H9 (cell line): ENCODE results near the gene PRR33. TPM values are rescaled to one million over a fixed set of nuclear protein-coding genes. Genes with fewer than 3 reads are reported as not detected.

Experiments used
- DNase-seq: peaks from one replicate; pipeline ENCODE4 v3.0.0-alpha.2; 2017
- H2AFZ ChIP-seq: one replicate; pipeline ENCODE4 v1.6.1; 2013; ENCODE audit warnings: mild to moderate bottlenecking, low read length, control low read depth, moderate library complexity
- H2AK5ac ChIP-seq: 2 replicates; pipeline ENCODE4 v1.6.1; 2013; ENCODE audit warnings: low read length, control low read depth, mixed read lengths; ENCODE audit not compliant: insufficient read length
- H2BK120ac ChIP-seq: one replicate; pipeline ENCODE4 v1.6.1; 2013; ENCODE audit warnings: low read depth, mild to moderate bottlenecking, low read length, control low read depth, inconsistent platforms; ENCODE audit not compliant: poor library complexity, severe bottlenecking
- H2BK12ac ChIP-seq: 2 replicates; pipeline ENCODE4 v1.6.1; 2013; ENCODE audit warnings: low read length, control low read depth, mixed read lengths, low read depth; ENCODE audit not compliant: insufficient read length
- H2BK15ac ChIP-seq: 2 replicates; pipeline ENCODE4 v1.6.1; 2013; ENCODE audit warnings: low read depth, low read length, control low read depth
- H2BK20ac ChIP-seq: one replicate; pipeline ENCODE4 v1.6.1; 2013; ENCODE audit warnings: low read depth, mild to moderate bottlenecking, low read length, control low read depth, inconsistent platforms; ENCODE audit not compliant: poor library complexity, severe bottlenecking
- H2BK5ac ChIP-seq: 2 replicates; pipeline ENCODE4 v1.6.1; 2013; ENCODE audit warnings: low read length, control low read depth, mixed read lengths; ENCODE audit not compliant: insufficient read length
- H3K14ac ChIP-seq: 2 replicates; pipeline ENCODE4 v1.6.1; 2013; ENCODE audit warnings: low read length, control low read depth; ENCODE audit not compliant: insufficient read depth
- H3K18ac ChIP-seq: 2 replicates; pipeline ENCODE4 v1.6.1; 2013; ENCODE audit warnings: low read depth, mild to moderate bottlenecking, mixed read lengths, low read length, control low read depth; ENCODE audit not compliant: insufficient read length
- H3K23ac ChIP-seq: 2 replicates; pipeline ENCODE4 v1.6.1; 2013; ENCODE audit warnings: low read length, control low read depth, mixed read lengths, low read depth; ENCODE audit not compliant: insufficient read length
- H3K23me2 ChIP-seq: 2 replicates; pipeline ENCODE4 v1.6.1; 2013; ENCODE audit warnings: low read depth, mild to moderate bottlenecking, mixed read lengths, low read length, control low read depth; ENCODE audit not compliant: insufficient read length, poor library complexity, severe bottlenecking
- H3K27ac ChIP-seq: 2 replicates; pipeline ENCODE4 v1.5.1; 2013; ENCODE audit warnings: low read length, control low read depth, mixed read lengths, low read depth; ENCODE audit not compliant: insufficient read length
- H3K27me3 ChIP-seq: 2 replicates; pipeline ENCODE4 v1.6.1; 2013; ENCODE audit warnings: low read length, control low read depth, inconsistent platforms; ENCODE audit not compliant: insufficient read depth
- H3K4ac ChIP-seq: 2 replicates; pipeline ENCODE4 v1.6.1; 2013; ENCODE audit warnings: low read depth, mild to moderate bottlenecking, control low read depth, inconsistent platforms, low read length, moderate library complexity
- H3K4me1 ChIP-seq: 2 replicates; pipeline ENCODE4 v1.6.1; 2013; ENCODE audit warnings: low read length, control low read depth, inconsistent platforms; ENCODE audit not compliant: insufficient read depth
- H3K4me2 ChIP-seq: 2 replicates; pipeline ENCODE4 v1.6.1; 2013; ENCODE audit warnings: low read length, control low read depth, mixed read lengths; ENCODE audit not compliant: insufficient read length, insufficient read depth
- H3K56ac ChIP-seq: 2 replicates; pipeline ENCODE4 v1.6.1; 2013; ENCODE audit warnings: low read depth, mild to moderate bottlenecking, mixed read lengths, low read length, control low read depth; ENCODE audit not compliant: insufficient read length
- H3K79me1 ChIP-seq: 2 replicates; pipeline ENCODE4 v1.6.1; 2013; ENCODE audit warnings: low read depth, mild to moderate bottlenecking, moderate library complexity, low read length, control low read depth, inconsistent platforms; ENCODE audit not compliant: insufficient read depth, poor library complexity, severe bottlenecking
- H3K79me2 ChIP-seq: 2 replicates; pipeline ENCODE4 v1.6.1; 2013; ENCODE audit warnings: low read length, control low read depth, inconsistent platforms; ENCODE audit not compliant: insufficient read depth
- H3K9ac ChIP-seq: 2 replicates; pipeline ENCODE4 v1.6.1; 2013; ENCODE audit warnings: low read length, control low read depth, mixed read lengths; ENCODE audit not compliant: insufficient read length; ENCODE audit errors: extremely low read depth
- H3K9me3 ChIP-seq: one replicate; pipeline ENCODE4 v1.6.1; 2013; ENCODE audit warnings: low read depth, low read length, inconsistent platforms; ENCODE audit not compliant: control insufficient read depth
- H3T11ph ChIP-seq: one replicate; pipeline ENCODE4 v1.6.1; 2013; ENCODE audit warnings: mild to moderate bottlenecking, low read length, control low read depth, inconsistent platforms
- H4K20me1 ChIP-seq: one replicate; pipeline ENCODE4 v1.6.1; 2013; ENCODE audit not compliant: control insufficient read depth, insufficient read length, insufficient read depth
- H4K5ac ChIP-seq: 2 replicates; pipeline ENCODE4 v1.6.1; 2013; ENCODE audit warnings: low read depth, mild to moderate bottlenecking, mixed read lengths, low read length, control low read depth; ENCODE audit not compliant: insufficient read length
- H4K8ac ChIP-seq: replicated peaks from 2 replicates; pipeline ENCODE4 v1.6.1; 2013; ENCODE audit warnings: low read length, control low read depth, mixed read lengths, low read depth; ENCODE audit not compliant: insufficient read length
- H4K91ac ChIP-seq: 2 replicates; pipeline ENCODE4 v1.6.1; 2013; ENCODE audit warnings: low read depth, mild to moderate bottlenecking, moderate library complexity, mixed read lengths, low read length, control low read depth; ENCODE audit not compliant: insufficient read length
- H3K27ac Mint-ChIP-seq, 3 experiments: 2 replicates in 2 of 3; 3 replicates in 1 of 3; pipeline ENCODE4 v1.8.0; 2020 to 2021; ENCODE audit warnings: mixed read lengths in 3 of 3, mild to moderate bottlenecking in 1 of 3, moderate library complexity in 1 of 3
- H3K27me3 Mint-ChIP-seq: 2 replicates; pipeline ENCODE4 v1.8.0; 2021; ENCODE audit warnings: low read depth, mild to moderate bottlenecking, moderate library complexity, mixed read lengths
- H3K36me3 Mint-ChIP-seq, 3 experiments: 2 replicates in 2 of 3; 3 replicates in 1 of 3; pipeline ENCODE4 v1.8.0; 2020 to 2021; ENCODE audit warnings: low read depth in 3 of 3, mixed read lengths in 3 of 3; ENCODE audit not compliant: insufficient read depth in 1 of 3
- H3K4me1 Mint-ChIP-seq, 2 experiments: 2 replicates each; pipeline ENCODE4 v1.8.0; 2020; ENCODE audit warnings: mixed read lengths in 2 of 2
- H3K4me3 Mint-ChIP-seq, 2 experiments: 2 replicates in 1 of 2; 3 replicates in 1 of 2; pipeline ENCODE4 v1.8.0; 2020 to 2021; ENCODE audit warnings: mild to moderate bottlenecking in 2 of 2, mixed read lengths in 2 of 2, moderate library complexity in 1 of 2
- H3K9me3 Mint-ChIP-seq, 2 experiments: 2 replicates in 1 of 2; 3 replicates in 1 of 2; pipeline ENCODE4 v1.8.0; 2020; ENCODE audit warnings: mild to moderate bottlenecking in 2 of 2, mixed read lengths in 2 of 2, moderate library complexity in 1 of 2
- CTCF ChIP-seq: fragments of 200-600 bp; sonication (generic); conservative IDR thresholded peaks from 3 replicates; pipeline ENCODE4 v1.8.0; 2021; ENCODE audit warnings: antibody characterized with exemption, mild to moderate bottlenecking
- WGBS: extraction: QIAGEN DNeasy Blood & Tissue Kit; methylation state at CpG from one replicate; pipeline ENCODE4 v1.1.7; 2013; ENCODE audit warnings: missing lambda C conversion rate, low lambda C conversion rate, mixed read lengths; ENCODE audit not compliant: insufficient read length; ENCODE audit errors: extremely low coverage; 5-methylcytosine and 5-hydroxymethylcytosine counted together
- total RNA-seq: library from RNA; stranded (reverse); gene quantifications from 2 replicates; pipeline ENCODE4 v1.2.1, GENCODE V29; 2021

The PRR33 gene
- total RNA-seq, 1 experiment from 2014 or later = not detected

DNA sequence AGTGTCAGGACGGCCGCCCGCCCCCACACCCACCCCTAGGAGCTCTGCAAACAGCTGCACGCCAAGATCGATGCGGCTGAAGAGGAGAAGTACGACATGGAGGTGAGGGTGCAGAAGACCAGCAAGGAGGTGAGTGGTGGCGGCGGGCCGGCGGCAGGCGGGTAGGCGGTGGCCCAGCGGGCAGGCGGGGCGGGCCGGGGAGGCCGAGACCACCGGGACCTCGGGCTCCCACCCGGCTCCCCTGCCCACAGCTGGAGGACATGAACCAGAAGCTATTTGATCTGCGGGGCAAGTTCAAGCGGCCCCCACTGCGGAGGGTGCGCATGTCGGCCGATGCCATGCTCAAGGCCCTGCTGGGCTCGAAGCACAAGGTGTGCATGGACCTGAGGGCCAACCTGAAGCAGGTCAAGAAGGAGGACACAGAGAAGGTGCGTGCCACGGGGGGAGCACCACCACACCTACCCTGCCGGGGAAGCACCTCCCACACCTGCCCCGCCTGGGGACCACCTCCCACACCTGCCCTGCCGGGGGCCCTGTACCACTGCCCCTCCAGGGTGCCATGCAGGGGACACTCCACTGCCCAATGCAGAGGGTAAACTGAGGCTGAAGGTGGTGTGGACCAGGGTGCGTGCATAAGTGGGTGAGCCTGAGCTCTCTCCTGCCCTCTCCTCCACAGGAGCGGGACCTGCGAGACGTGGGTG lies 50.8 kb downstream of the PRR33 start:
- Histone ChIP-seq H2BK15ac (no peak overlapping the region), H3K23ac (no peak overlapping the region), H3K27me3 (no peaks in the 10 kb centered on the region), H3K9me3 (no peaks in the 10 kb centered on the region), H4K20me1 (no peaks in the 10 kb centered on the region), H2AK5ac (no peak overlapping the region), H2BK12ac (no peak overlapping the region), H3T11ph (no peak overlapping the region), H3K4ac (no peak overlapping the region), H4K5ac (no peak overlapping the region), H3K14ac (no peak overlapping the region; the same call in 1 of the 2 replicates), H2BK120ac (no peak overlapping the region), H4K8ac (no peak overlapping the region), H3K56ac (no peak overlapping the region), H3K79me2 (no peaks in the 10 kb centered on the region), H3K18ac (no peak overlapping the region), H3K4me2 (no peak overlapping the region), H3K79me1 (no peaks in the 10 kb centered on the region), H3K9ac (no peak overlapping the region), H2BK20ac (no peak overlapping the region), H2AFZ (no peak overlapping the region), H2BK5ac (no peak overlapping the region), H3K4me1 (no peaks in the 10 kb centered on the region), H3K27ac (no peak overlapping the region), H4K91ac (no peak overlapping the region), H3K23me2 (no peaks in the 10 kb centered on the region)
- TF ChIP-seq CTCF = no peak
- Mint-ChIP-seq H3K4me3 (no peak overlapping the region), H3K9me3 (no peaks in the 10 kb centered on the region; a peak in 1 of 5 replicates), H3K36me3 (no peaks in the 10 kb centered on the region), H3K4me1 (peaks cover 0 to 4% of the 10 kb centered on the region in 2 experiments; a peak in 1 of 4 replicates), H3K27ac (no peak overlapping the region), H3K27me3 (peaks cover 10% of the 10 kb centered on the region)
- no CpG with 5 or more reads among the region's 37 CpGs for WGBS
- DNase-seq = no peak
